Kidney capillary endothelial cell (primary cell): ENCODE data around the gene EIF4B.

Experiments
- DNase-seq: peaks from one replicate; pipeline ENCODE4 v3.0.0-alpha.2; 2018; ENCODE audit warnings: low spot score

The EIF4B gene

DNA sequence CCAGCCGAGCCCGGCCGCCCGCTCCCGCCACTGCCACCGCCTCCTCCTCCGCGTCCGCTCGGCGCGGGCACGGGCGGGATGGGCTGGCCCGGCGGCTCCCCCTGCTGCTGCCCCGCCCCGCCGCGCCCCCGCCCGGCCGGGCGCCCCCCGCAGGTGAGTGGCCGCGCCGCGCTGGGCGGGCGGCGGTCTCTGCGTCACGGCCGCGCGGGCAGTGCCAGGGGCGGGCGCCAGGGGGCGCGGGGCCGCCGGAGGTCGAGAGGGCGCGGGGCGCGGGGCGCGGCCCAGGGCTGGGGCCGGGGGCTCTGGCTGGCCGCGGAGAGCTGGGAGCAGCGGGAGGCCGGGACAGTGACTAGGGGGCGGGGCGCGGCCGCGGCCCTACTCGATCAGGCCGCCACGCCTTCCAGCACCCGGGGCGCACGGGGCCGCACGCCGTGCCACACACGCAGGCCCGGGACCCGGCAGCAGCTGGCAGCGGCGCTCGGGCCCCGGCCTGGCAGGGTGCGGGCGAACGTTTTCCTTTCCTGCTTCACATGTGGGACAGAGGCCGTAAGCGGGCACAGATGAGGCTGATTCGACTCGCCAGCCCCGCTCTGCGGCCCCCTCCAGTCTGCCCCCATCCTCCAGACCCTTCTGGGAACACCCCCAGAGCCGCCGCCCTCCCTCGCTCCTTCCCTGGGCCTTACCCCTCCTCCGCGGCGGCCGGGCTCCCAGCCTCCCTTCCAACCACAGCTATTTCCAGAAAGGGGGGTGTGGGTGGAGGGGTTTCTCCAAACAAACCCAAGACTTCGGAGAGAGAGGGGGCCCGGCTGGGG is 41.2 kb downstream of the EIF4B start:
- no peak for DNase-seq

DNA sequence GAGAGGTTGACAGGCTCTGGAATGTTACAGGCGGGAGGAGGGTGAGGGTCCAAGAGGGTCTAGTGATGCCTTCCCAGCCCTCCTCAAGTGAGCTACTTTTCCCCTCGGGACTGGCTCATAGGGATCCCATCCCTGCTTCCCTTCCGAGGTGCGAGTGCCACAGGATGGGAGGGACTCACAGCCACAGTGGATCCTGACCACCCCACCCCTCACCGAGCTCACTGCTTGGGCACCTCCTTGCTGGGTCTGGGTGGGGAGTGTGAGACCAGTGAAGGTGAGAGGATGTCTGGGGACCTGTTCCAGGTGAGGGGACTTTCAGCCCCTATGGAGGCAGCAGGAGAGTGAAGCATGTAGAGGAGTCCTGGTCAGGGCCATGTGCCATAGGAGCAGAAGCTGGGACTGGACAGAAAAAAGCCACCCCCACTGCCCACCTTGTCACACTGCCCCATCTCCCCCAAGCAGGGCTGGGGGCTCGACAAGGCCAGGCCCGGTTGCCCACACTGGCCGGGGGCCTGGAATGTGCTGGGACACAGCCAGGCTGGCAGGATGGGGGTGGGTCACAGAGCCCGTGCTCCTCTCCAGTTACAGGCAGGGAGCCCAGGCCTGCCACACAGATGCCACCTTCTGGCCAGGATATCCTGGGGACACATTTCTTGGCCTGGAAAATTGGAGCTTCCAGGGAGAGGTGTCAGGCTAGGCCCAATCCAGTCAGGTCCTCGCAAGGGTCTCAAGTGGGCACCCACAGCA is 42.0 kb downstream of the EIF4B start:
- DNase-seq = no peak

DNA sequence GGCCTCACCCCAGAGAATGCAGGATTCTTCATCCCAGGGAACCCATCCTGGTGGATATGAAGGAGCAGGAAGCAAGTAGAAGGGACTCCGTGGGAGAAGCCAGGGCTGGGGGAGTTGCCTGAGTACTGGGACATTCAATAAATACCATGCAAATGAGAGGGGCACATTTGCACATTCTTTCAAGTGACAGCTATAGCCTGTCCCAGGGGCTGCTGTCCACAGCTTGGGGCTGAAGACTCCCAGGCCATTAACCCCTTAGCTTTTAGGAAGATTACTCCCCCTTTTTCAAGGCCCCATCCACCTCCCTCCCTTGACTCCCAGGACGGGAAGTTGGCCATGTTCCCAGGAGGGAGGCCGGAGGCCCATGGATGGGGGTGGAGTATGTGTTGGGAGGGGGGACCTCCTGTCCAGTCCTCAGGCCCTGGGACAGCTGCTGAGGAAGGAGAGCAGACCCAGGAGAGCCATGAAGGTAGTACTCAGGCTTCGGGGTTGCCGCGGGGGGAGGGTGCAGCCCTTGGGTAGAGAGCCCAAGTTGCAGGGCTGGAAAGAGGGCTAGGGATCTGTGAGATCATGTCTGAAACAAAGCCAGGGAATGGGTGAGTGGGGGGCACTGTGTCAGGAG is 42.6 kb downstream of the EIF4B start:
- no peak for DNase-seq

DNA sequence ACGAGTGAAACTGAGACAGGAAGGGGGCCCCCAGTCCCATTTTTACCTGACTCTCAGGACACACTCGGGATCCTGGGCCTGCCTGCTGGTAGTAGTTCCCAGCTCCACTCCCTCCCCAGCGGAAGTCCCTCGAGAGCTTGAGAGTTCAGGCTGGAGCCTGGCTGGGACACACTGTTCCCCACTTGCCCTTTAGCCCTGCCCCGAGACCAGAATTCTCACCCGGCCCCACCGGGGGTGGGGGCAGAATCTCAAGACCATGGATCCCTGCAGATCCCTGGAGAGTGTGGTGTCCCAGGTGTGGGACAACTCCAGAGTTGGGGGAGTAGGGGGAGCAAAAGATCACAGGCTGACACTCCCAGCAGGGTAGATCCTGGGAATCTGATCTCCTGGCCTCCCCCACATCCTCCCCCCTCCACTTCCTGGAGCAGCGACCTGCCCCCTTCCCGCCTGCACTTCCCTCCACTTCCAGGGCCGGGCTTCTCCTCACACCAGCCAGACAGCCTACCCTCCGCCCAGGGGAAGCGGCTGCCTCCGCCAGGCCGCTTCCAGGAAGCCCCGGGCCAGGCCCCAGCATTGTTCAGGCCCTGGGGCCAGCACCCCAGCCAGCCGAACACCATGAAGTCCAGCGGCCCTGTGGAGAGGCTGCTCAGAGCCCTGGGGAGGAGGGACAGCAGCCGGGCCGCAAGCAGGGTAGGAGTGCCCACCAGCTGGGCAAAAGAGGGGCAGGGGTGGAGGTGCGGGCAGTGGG is 43.5 kb downstream of the EIF4B start, which contains the start of gene TNS2:
Gene TNS2 (plus strand): TSS at position 495 of the 748 bp plus-strand sequence. CDS start 121 bp downstream, at position 616.
- DNase-seq = peak; percentile 73

DNA sequence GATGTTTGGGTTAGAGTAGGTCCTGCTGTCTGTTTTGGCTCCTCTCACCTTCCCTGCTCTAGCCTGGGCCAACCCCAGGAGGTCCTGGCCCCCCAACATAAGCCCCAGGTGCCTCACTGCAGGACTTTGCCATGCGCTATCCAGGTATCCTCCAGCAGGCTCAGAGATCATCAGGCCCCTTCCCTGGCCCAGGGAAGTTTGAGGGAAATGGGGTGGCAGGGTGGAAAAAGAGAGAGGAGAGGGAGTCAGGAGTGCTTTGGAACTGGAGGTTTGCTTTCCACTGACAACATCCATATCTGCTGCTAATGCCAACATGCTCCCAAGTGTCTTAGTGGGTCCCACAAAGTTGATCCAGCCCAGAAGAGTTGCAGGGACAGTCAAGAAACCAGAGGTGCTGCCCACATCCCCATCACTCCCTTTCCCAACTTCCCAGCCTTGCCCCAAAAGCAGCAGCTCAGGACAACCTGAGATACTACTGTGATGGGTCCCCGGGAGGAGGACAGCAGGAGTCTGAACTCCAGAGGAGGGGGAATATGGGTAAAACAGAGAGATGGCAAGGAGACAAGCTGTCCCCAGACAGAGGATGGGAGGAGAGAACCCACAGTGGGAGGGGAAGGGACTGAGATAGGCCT is 44.3 kb downstream of the EIF4B start:
- DNase-seq = no peak

DNA sequence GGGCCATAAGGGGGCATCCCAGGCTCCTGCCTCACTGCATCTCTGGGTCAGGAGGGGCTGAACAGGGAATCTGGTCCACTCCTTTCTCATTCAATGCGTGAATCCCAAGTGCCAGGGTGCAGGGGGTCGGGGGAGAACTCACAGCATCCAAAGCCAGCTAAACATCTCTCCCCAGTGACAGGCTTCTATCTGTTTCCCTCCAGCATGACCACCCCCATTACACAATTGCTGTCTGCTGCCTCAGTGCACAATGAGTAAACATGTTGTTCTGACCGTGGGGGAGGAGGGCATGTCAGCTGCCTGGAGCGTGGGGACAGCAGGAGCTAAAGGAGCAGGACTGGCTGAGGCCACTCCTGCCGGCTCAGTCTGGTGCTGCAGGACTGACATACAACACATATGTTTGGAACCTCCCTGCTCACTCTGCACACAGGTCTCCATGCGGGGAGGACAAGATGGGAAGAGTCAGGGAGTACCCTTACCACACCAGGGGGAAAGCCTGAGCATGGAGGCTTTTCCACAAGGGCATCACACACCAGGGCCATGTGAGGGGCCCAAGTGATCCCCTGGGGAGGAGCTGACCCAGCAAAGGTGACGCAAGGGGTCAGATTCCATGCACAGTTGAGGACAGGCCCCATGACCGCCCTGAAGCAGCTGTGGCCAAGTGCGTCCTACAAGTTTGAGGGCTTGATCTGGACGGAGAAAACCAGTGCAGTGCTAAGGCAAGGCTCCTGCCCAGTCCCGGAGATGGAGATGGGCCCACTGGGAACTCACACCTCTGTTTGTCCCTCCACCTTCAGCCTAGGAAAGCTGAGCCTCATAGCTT is 45.0 kb downstream of the EIF4B start:
- no peak for DNase-seq

DNA sequence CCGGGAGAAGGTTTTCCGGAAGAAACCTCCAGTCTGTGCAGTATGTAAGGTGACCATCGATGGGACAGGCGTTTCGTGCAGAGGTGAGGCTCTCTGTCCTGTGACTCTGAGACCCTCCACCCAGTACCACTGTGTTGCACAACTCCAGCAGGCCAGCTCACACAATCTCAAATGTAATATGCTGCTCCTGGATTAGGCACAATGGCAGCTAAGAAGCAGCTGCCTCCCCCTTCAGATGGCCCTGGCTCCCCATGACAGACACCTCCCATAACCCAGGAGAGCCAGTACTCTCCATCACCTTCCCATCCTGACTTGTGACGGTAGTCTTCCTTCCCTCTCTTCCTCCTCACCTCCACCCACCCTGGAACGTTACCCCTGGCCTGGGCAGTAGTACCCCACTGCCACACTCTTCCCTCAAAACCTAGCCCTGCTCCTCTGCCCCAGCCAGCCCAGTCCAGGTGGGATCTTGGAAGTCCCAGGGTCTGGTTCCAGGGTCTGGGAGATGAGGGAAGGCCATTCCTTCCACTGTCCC is 45.7 kb downstream of the EIF4B start:
- no peak for DNase-seq

DNA sequence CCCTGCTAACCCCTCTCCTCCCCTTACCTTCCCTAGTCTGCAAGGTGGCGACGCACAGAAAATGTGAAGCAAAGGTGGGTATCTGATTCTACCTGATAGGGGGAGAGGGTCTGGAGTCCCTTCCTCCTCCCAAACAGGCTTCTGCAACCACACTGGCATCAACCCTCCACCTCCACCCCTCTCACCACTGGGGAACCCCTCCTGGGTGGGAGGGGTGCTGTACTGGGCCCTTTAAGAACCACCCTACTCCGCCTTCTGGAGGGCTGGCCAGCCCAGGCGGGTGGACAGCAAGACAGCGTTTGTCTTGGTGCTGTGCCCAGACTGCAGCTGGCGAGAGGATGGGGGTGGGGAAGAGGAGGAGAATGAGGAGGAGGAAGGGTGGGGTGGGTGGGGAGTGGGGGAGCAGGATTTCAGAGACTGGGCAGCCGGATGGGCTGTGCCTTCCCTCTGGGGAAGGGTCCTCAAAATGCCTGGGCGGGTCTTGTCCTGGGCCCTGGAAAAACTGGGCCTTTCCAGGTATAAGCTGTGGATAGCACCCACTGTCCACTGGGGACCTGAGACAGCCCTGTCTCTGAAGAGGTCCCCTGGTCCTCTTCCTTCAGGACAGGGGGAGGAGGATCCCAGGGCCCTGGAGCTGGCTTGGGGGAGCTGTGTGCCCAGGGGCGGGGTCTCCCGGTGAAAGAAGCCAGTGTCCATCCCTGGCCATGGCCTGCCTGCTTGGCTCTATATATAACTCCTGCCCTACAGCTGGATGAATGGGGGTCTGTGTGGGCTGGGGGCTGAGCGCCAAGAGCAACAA is 46.4 kb downstream of the EIF4B start:
- DNase-seq = no peak

DNA sequence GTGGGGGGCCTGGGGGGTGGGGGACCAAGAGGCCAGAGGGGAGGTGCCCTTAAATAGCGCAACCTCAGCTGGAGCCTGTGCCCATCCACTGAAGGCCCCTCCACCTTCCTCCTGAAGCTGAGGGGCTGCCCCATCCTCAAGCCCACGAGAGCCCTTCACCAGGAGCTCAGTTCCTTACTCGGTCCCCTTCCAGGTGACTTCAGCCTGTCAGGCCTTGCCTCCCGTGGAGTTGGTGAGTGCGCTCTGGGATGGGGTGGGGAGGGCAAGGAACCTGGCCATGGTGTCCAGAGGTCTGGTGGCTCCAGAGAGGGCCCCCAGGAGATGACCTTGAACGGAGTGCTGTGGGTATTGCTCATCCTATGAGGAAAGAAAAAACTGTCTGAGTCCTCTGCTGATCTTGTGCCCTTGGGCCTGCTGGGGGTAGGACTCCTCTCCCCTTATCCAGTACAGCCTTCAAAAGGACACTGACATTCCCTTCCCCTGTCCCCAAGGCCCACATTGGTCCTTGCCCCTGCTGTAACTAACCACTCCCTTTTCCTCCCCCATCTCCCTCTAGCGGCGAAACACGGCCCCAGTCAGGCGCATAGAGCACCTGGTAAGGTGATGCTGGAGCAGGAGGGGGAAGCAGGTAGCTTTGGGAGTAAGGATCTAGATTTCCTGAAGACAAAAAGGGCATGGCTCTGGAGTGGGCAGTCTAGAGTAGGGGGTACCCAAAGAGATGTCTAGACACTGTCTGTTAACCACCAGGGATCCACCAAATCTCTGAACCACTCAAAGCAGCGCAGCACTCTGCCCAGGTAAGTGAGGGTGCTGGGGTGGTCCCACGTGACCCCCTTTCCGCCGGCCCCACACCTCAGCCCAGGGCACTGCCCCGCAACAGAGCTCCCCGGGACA is 47.2 kb downstream of the EIF4B start:
- DNase-seq = no peak

DNA sequence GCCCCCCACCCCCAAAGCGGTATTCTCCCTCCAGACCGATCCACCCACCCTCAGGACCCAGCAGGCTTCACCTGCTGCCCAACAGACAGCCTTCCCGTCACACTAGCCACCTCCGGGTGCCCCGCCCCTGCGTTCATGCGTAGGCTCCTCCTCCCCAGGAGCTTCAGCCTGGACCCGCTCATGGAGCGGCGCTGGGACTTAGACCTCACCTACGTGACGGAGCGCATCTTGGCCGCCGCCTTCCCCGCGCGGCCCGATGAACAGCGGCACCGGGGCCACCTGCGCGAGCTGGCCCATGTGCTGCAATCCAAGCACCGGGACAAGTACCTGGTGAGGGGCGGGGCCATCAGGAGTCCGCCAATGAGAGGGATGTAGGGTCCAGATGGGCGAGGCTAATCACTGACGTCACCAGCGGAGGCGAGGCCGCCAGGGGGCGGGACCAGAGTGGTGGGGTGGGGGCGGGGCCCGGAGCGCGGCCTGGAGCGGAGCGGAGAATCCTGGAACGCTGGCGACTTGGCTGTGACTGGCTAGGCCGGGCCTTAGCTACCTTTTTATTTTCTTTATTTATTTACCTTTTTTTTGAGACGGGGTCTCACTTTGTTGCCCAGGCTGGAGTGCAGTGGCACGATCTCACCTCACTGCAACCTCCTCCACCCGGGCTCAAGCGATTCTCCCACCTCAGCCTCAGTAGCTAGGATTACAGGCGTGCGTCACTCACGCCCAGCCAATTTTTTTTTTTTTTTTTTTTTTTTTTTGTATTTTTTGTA is 48.0 kb downstream of the EIF4B start:
- peak; percentile 70 for DNase-seq

DNA sequence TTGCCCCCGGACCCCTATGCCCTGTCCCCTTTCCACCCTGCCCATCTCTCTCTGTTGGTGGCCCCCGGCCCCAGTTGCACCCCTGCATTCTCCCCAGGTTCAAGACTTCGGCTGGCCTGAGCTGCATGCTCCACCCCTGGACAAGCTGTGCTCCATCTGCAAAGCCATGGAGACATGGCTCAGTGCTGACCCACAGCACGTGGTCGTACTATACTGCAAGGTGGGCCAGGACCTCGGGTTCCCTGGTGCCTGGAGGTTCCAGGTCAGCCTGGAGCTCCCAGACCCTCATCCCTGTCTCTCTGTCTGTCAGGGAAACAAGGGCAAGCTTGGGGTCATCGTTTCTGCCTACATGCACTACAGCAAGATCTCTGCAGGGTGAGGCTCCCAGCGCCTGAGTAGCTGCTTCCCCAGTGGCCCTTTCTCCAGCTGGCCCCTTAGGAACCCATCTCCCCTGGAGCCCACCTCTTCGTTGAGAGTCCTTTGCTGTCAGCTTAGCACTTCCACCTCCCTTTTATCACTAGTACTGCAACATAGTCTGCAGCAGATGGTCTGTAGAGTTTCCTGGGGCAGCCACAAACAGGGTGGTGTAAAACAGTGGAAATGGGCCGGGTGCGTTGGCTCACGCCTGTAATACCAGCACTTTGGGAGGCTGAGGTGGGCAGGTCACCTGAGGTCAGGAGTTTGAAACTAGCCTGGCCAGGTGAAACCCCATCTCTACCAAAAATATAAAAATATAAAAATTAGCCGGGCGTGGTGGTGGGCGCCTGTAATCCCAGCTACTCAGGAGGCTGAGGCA is 49.4 kb downstream of the EIF4B start:
- no peak for DNase-seq

DNA sequence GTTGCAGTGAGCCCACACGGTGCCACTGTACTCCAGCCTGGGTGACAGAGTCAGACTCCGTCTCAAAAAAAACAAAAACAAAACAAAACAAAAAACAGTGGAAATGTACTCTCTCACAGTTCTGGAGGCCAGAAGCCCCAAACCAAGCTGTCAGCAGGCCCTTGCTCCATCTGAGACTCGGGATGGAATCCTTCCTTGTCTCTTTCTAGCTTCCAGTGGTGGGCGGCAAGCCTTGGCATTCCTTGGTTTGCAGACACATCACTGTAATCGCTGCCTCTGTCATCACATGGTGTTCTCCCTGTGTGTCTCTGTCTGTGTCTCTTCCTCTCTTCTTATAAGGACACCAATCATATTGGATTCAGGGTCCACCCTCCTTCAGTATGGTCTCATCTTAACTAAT is 50.0 kb downstream of the EIF4B start:
- DNase-seq = no peak

DNA sequence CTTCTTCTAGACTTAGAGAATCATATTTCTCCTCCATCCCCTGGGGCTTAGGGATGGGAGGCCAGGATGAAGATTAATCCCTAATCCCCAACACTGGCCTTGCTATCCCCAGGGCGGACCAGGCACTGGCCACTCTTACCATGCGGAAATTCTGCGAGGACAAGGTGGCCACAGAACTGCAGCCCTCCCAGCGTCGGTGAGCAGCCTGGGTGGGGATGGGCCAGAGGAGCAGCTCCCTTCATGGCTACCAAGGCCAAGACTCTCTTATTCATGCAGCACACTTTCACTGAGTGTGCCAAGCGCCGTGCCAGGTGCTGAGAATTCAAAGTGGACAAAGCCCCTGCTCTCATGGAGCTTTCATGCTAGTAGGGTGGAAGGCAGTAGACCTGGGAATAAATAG is 50.6 kb downstream of the EIF4B start:
- DNase-seq = no peak

DNA sequence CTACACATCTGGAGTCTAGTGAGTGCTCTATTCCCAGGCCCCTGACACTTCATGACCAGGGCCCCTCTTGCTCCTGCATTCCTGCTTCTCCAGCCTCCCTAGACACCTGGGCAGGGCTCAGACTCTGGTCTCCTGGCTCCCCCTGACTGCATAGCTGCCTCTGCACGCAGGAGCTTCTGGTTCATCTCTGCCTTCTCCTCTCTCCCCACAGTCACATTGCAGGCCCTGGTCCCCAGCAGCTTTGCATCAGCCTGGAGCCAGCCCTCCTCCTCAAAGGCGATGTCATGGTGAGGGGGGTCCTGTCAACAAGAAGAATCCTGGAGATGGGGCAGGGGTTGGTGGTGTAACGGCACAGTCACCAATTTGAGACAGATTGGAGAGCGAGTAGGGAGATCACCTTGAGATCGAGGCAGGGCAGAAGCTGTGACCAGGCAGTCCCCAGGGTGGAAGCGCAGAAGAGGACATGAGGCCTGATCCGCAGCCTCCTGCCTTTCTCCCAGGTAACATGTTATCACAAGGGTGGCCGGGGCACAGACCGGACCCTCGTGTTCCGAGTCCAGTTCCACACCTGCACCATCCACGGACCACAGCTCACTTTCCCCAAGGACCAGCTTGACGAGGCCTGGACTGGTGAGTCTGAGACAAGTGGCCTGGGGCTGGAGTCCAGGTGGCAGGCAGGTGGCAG is 51.7 kb downstream of the EIF4B start:
- DNase-seq = no peak

DNA sequence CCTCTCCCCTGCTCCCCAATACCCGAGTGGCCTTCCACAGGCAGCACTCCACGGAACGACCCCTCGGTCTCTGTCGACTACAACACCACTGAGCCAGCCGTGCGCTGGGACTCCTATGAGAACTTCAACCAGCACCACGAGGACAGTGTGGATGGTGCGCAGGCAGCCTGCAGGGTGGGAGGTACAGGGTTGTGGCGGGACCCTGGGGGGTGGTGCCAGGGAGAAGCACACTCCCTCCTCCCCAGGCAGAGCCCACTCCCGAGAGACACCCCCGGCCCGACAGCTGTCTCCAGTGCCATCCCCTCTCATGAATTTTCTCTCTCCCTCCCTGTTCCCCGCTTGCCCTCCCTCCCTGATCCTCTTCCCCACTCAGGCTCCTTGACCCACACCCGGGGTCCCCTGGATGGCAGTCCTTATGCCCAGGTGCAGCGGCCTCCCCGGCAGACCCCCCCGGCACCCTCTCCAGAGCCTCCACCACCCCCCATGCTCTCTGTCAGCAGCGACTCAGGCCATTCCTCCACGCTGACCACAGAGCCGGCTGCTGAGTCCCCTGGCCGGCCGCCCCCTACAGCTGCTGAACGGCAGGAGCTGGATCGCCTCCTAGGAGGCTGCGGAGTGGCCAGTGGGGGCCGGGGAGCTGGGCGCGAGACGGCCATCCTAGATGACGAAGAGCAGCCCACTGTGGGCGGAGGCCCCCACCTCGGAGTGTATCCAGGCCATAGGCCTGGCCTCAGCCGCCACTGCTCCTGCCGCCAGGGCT is 52.6 kb downstream of the EIF4B start:
- DNase-seq = no peak
